NCI-H1092 (cell line): ENCODE results near the gene TMEM165.

Experiments used
- DNase-seq: peaks from one replicate; lab custom pipeline; 2025; lab: John Stamatoyannopoulos, UW

TMEM165 gene

GRCh38 chr4:55406545-55406944 lies 10.8 kb downstream of the TMEM165 start:
- DNase-seq, result no peak

GRCh38 chr4:55407119-55407518 lies 11.4 kb downstream of the TMEM165 start:
- DNase-seq, result no peak

- no peak for DNase-seq
Measured at GRCh38 chr4:55407764-55408163, 12.0 kb downstream of the TMEM165 start.

- no peak for DNase-seq
Measured at GRCh38 chr4:55409468-55410171, 13.9 kb downstream of the TMEM165 start.

DNA sequence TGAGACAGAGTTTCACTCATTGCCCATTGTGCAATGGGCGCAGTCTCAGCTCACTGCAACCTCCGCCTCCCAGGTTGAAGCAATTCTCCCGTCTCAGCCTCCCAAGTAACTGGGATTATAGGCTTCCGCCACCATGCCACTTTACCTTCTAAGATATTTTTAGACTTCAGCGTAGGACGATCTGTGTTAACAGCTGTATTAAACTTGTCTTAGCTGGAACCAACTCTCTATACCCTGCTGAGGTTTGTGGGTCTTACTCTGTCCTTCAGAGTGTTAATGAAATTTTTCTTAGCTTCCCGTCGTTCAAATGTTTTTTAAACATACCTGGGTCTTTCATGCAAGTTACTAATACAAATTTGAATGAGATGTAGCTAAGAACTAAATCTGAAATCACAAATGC lies 14.7 kb downstream of the TMEM165 start:
- no peak for DNase-seq

DNA sequence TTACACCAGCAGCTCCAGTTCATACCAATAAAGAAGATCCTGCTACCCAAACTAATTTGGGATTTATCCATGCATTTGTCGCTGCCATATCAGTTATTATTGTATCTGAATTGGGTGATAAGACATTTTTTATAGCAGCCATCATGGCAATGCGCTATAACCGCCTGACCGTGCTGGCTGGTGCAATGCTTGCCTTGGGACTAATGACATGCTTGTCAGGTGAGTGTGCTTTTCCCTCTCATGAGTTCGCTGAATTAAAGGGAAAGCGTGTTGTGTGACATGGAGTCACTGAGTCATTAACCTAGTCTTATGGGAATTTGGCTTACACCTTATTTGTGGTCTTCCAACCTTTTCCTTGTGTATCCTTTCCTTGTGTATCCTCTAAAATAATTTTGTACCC lies 15.9 kb downstream of the TMEM165 start:
- no peak for DNase-seq

- DNase-seq, result no peak
Measured at GRCh38 chr4:55416176-55416575, 20.4 kb downstream of the TMEM165 start.

GRCh38 chr4:55424791-55425190 lies 29.0 kb downstream of the TMEM165 start:
- DNase-seq, result no peak

GRCh38 chr4:55431710-55432336 lies 36.1 kb downstream of the TMEM165 start:
- DNase-seq, result no peak

GRCh38 chr4:55435141-55435841 lies 39.5 kb downstream of the TMEM165 start:
- no peak for DNase-seq

DNA sequence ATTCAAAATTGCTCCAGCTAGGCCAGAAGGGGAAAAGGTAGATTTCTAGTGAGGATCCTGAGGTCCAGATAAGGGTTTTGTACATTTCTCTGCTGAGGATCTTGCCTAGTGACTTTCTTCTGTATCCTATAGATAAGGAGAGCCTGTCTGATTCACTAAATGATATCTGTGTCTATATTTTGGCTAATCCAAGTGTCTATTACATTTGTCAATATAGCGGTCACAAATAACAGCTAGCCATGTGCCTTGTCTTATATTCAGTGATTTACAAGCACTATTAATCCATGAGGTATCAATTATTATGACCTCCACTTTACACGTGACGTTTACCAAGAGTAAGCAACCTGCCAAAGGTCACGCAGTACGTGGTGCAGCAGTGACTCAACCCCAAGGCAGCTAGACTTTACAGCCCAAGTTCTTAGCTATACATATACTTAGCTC lies 41.6 kb downstream of the TMEM165 start:
- DNase-seq, result no peak

GRCh38 chr4:55437823-55438222 lies 42.1 kb downstream of the TMEM165 start:
- no peak for DNase-seq

GRCh38 chr4:55438314-55438713 lies 42.6 kb downstream of the TMEM165 start:
- DNase-seq, result no peak

DNA sequence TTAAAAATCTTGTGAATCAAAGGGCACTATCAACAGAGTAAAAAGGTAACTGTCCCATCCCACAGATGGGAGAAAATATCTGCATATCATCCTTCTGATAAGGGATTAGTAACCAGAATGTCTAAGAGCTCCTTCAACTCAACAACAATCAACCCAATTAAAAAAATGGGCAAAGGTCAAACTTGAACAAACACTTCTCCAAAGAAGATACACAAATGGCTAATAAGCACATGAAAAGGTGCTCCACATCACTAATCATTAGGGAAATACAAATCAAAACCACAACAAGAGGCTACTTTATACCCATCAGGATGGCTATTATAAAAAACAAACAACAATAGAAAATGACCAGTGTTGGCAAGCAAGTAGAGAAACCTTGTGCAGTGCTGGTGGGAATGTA lies 43.3 kb downstream of the TMEM165 start:
- DNase-seq, result no peak

DNA sequence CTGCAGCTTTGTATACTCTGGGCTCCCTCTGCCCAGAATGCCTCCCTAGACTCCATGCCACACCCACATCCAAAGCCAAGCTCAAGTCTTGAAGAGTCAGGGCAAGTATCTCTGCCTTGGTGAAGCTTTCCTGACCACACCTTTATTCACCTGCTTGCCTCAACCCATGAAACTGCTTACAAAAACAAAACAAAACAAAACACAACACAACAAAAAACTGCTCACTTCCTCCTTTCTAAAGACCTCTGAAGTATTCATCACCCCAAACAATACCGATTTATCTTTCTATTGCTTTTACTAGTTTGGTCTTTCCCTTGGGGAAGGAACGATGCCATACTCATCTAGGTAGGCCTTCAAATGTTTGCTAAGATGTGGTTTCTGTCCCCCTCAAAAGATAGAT lies 45.0 kb downstream of the TMEM165 start:
- no peak for DNase-seq

DNA sequence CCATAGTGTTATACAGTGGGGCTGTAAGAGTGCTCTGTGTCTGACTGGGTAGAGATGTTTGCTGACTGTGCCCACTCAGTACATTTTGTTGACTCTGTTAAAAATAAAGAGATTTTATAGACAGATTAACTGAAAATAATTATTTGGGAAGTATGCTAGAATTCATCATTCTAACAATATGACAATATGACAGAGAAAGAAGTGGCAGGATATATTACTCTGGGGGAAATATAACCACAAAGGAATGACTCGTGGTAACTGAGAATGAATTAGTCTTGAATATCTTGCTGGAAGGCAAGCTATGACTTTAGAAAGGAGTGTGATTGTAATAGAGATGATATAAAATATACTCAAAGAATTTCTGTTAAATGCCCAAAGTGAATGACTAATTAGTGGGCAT lies 46.8 kb downstream of the TMEM165 start:
- no peak for DNase-seq

DNA sequence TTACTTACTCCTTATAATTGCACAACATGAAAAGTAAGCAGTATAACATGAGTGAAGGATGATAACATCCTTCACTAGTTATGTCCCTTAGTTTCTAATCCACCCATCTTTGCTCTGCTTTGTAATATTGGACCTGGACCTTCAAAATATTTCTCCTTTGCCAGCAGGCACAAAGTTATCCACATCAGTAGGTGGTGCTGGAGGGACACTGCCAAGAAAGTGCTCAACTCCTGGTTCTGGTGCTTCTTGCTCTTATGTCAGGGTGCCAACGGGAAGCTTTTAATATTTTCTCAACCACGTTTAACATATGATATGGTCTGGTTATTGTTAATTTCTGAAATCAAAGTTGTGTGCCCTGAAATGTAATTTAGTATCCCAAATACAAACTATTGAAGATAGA lies 49.1 kb downstream of the TMEM165 start:
- DNase-seq, result no peak

GRCh38 chr4:55445921-55446577 lies 50.3 kb downstream of the TMEM165 start:
- DNase-seq, result no peak

DNA sequence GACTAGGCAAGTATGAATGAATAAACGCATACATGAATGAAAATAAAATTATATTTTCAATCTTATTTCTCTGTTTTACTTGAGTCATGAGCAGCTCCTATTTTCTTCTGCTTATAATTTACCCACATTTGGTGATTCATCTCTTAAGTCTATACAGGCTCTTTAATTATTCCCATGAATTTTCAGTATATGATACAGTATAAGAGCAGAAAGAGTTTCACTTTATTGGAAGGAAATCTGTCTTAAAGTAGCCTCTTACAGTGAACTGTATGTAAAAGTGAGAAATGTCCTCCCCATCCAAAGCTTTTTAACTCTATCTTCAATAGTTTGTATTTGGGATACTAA lies 50.8 kb downstream of the TMEM165 start:
- DNase-seq, result no peak

- no peak for DNase-seq
Measured at GRCh38 chr4:55447108-55447708, 51.5 kb downstream of the TMEM165 start.

- DNase-seq, result no peak
Measured at GRCh38 chr4:55447831-55448230, 52.1 kb downstream of the TMEM165 start.

GRCh38 chr4:55450566-55450965 lies 54.8 kb downstream of the TMEM165 start:
- DNase-seq, result no peak
